Neural progenitor cell (in vitro differentiated cells): Measurements from ENCODE around the gene NAPG. TPM values are rescaled to one million over a fixed set of nuclear protein-coding genes. Genes with fewer than 3 reads are reported as not detected.
A peak's percentile ranks its signal among the peaks of the same experiment; 100 is the strongest.

Experiments used
- DNase-seq: peaks from one replicate; pipeline ENCODE4 v3.0.0-alpha.2; 2016; ENCODE audit warnings: low spot score
- H2AFZ ChIP-seq: fragments of 200-600 bp; sonication (generic); replicated peaks from 2 replicates; pipeline ENCODE4 v1.6.1; 2016; ENCODE audit warnings: antibody characterized with exemption
- H3F3A ChIP-seq: fragments of 200-600 bp; sonication (generic); 2 replicates; pipeline ENCODE4 v1.6.1; 2016; ENCODE audit warnings: antibody characterized with exemption, low read depth
- H3K27ac ChIP-seq: fragments of 200-600 bp; sonication (generic); 2 replicates; pipeline ENCODE4 v1.5.1; 2016; ENCODE audit warnings: mild to moderate bottlenecking
- H3K27me3 ChIP-seq: fragments of 200-600 bp; sonication (generic); 2 replicates; pipeline ENCODE4 v1.6.1; 2016; ENCODE audit warnings: mild to moderate bottlenecking, moderate library complexity
- H3K36me3 ChIP-seq: fragments of 200-600 bp; sonication (generic); 2 replicates; pipeline ENCODE4 v1.5.1; 2016
- H3K4me1 ChIP-seq: fragments of 200-600 bp; sonication (generic); 2 replicates; pipeline ENCODE4 v1.6.1; 2016; ENCODE audit warnings: mixed run types
- H3K4me2 ChIP-seq: fragments of 200-600 bp; sonication (generic); 2 replicates; pipeline ENCODE4 v1.6.1; 2016
- H3K4me3 ChIP-seq: fragments of 200-600 bp; sonication (generic); 2 replicates; pipeline ENCODE4 v1.5.1; 2016
- H3K79me2 ChIP-seq: fragments of 200-600 bp; sonication (generic); 2 replicates; pipeline ENCODE4 v1.6.1; 2016; ENCODE audit warnings: low read depth
- H3K9ac ChIP-seq: fragments of 200-600 bp; sonication (generic); 2 replicates; pipeline ENCODE4 v1.6.1; 2016
- H3K9me3 ChIP-seq: fragments of 200-600 bp; sonication (generic); 2 replicates; pipeline ENCODE4 v1.5.1; 2016; ENCODE audit warnings: low read depth
- H4K20me1 ChIP-seq: fragments of 200-600 bp; sonication (generic); 2 replicates; pipeline ENCODE4 v1.6.1; 2016; ENCODE audit warnings: low read depth
- H3K27ac Mint-ChIP-seq: 3 replicates; pipeline ENCODE4 v1.8.0; 2021; ENCODE audit warnings: mixed read lengths
- H3K27me3 Mint-ChIP-seq: 2 replicates; pipeline ENCODE4 v1.8.0; 2022; ENCODE audit warnings: low read depth, mild to moderate bottlenecking, inconsistent platforms, moderate library complexity, mixed read lengths; ENCODE audit not compliant: insufficient read depth
- H3K36me3 Mint-ChIP-seq: 3 replicates; pipeline ENCODE4 v1.8.0; 2021; ENCODE audit warnings: mixed read lengths
- H3K4me1 Mint-ChIP-seq: 3 replicates; pipeline ENCODE4 v1.8.0; 2021; ENCODE audit warnings: mixed read lengths
- H3K4me3 Mint-ChIP-seq: 3 replicates; pipeline ENCODE4 v1.8.0; 2021; ENCODE audit warnings: mild to moderate bottlenecking, moderate library complexity, mixed read lengths
- H3K9me3 Mint-ChIP-seq: 3 replicates; pipeline ENCODE4 v1.8.0; 2020; ENCODE audit warnings: mixed read lengths
- EZH2 ChIP-seq: fragments of 200-600 bp; sonication (generic); IDR thresholded peaks from 2 replicates; pipeline ENCODE4 v1.6.1; 2017; ENCODE audit warnings: antibody characterized with exemption, mild to moderate bottlenecking, moderate library complexity
- EZH2phosphoT487 ChIP-seq: fragments of 200-600 bp; sonication (generic); IDR thresholded peaks from 2 replicates; pipeline ENCODE4 v1.6.1; 2017; ENCODE audit warnings: antibody characterized with exemption
- total RNA-seq: library from RNA; depleted of rRNA; stranded (reverse); fragments of >200 nt; gene quantifications from 2 replicates; pipeline ENCODE4 v1.2.3, GENCODE V29; 2015; ENCODE audit warnings: low replicate concordance
- TF ChIP-seq, protein P1 (sequence below): fragments of 200-600 bp; sonication (generic); IDR thresholded peaks from 2 replicates; pipeline ENCODE4 v1.5.1; 2017; ENCODE audit warnings: antibody characterized with exemption, mild to moderate bottlenecking

NAPG gene
- 30.1 and 56.6 TPM in 2 replicates for total RNA-seq

DNA sequence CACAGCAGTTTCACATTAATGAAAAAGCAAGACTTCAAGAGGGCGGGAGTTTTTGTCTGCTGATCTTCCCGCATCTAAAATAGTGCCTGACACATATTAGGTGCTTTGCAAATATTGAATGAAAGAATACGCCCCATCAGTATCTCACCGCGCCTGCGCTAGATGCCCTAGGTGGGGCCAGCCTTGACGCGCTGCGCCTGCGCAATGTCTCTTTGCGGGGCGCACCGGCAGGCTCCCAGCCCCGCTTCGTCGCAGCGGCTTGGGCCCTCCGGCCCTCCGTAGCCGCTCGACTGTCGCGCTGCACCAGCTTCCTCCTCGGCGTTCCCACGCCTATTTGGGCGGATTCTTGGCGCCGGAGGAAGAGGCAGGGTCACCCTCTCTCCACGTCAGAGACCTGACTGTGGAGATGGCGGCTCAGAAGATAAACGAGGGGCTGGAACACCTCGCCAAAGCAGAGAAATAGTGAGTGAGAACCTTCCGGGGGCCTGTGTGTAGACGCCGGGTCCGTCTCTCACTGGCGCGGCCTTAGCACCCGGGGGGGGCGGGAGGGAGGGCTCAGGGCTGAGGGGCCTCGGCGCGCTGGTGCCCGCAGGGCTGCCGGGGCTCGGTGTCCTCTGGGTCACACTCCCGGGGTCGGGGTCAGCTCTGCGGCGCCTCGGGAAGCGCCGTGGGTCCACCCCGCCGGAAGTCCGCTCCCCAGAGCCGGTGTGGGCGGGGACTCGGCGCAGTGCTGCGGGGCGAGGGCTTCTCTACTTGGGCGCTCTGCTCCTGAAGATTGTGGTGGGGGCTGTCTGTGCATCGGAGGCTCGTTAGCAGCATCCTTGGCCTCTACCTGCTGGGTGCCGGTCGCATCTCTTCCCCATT lies at the start of gene NAPG:
Gene NAPG, plus strand, starts transcription at position 331 of the 864 bp plus-strand sequence. Its CDS starts 76 bp downstream, at position 407.
- H3K27ac ChIP-seq, result peak within 1 kb of the TSS; percentile 96

DNA sequence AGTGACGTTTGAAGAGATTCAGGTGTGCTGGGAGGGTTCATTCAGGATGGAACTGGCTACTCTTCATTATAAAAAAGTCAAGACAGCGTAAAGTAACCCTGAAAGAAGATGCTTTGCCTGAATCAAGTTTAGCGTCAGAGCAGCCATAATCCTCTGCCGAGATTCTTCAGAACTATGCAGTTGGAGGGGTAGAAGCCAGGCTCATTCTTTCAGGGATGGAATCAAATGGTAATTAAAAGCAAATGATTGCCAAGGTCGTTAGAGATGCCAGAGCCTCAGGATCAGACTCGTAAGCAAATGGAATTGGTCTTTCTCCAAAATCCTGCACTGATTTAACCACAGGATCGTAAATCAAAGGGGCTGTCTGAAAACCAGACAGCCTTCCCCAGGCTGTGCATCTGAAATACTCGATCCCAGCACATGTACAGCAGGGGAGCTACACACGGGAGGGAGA lies 49.5 kb upstream of the NAPG start:
- Histone ChIP-seq H3K36me3 (no peaks in the 10 kb centered on the region), H3K4me1 (no peaks in the 10 kb centered on the region), H2AFZ (no peak overlapping the region), H3K79me2 (no peaks in the 10 kb centered on the region), H3K9ac (no peak overlapping the region), H3K27ac (no peak overlapping the region), H3K27me3 (no peaks in the 10 kb centered on the region), H3K9me3 (no peaks in the 10 kb centered on the region), H3F3A (no peaks in the 10 kb centered on the region), H3K4me3 (no peak overlapping the region), H4K20me1 (no peaks in the 10 kb centered on the region), H3K4me2 (no peak overlapping the region)
- Mint-ChIP-seq H3K4me1 (peaks cover 8% of the 10 kb centered on the region), H3K27me3 (peaks cover 6% of the 10 kb centered on the region), H3K4me3 (no peak overlapping the region), H3K27ac (peak overlapping the region; percentile 29), H3K36me3 (peaks cover 78% of the 10 kb centered on the region), H3K9me3 (no peaks in the 10 kb centered on the region)
- no peak for DNase-seq
- TF ChIP-seq EZH2, result no peak
- TF ChIP-seq EZH2phosphoT487, result no peak
- TF ChIP-seq, protein P1, sequence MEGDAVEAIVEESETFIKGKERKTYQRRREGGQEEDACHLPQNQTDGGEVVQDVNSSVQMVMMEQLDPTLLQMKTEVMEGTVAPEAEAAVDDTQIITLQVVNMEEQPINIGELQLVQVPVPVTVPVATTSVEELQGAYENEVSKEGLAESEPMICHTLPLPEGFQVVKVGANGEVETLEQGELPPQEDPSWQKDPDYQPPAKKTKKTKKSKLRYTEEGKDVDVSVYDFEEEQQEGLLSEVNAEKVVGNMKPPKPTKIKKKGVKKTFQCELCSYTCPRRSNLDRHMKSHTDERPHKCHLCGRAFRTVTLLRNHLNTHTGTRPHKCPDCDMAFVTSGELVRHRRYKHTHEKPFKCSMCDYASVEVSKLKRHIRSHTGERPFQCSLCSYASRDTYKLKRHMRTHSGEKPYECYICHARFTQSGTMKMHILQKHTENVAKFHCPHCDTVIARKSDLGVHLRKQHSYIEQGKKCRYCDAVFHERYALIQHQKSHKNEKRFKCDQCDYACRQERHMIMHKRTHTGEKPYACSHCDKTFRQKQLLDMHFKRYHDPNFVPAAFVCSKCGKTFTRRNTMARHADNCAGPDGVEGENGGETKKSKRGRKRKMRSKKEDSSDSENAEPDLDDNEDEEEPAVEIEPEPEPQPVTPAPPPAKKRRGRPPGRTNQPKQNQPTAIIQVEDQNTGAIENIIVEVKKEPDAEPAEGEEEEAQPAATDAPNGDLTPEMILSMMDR, result no peak

More for the DNA sequence above, at the start of gene NAPG:
- Mint-ChIP-seq H3K27ac (peak within 1 kb of the TSS; percentile 90), H3K4me1 (peaks cover 36% of the 10 kb centered on the region), H3K9me3 (no peaks in the 10 kb centered on the region), H3K4me3 (peak within 1 kb of the TSS; percentile 97), H3K27me3 (peaks cover 3% of the 10 kb centered on the region), H3K36me3 (peaks cover 3% of the 10 kb centered on the region)
- no peaks in the 10 kb centered on the region for H3K9me3 ChIP-seq
- peak within 1 kb of the TSS; percentile 84 for H3K4me3 ChIP-seq
- H2AFZ ChIP-seq, result peak within 1 kb of the TSS; percentile 74
- TF ChIP-seq EZH2 (no peak), EZH2phosphoT487 (no peak)
- TF ChIP-seq, protein P1, result no peak
- H3F3A ChIP-seq, result peaks cover 9% of the 10 kb centered on the region
- peak within 1 kb of the TSS; percentile 86 for H3K4me2 ChIP-seq
- H3K27me3 ChIP-seq, result peaks cover 5% of the 10 kb centered on the region
- peaks cover 27% of the 10 kb centered on the region for H4K20me1 ChIP-seq
- no peaks in the 10 kb centered on the region for H3K36me3 ChIP-seq
- peaks cover 47% of the 10 kb centered on the region for H3K79me2 ChIP-seq
- peak; percentile 96 for DNase-seq
- H3K9ac ChIP-seq, result peak within 1 kb of the TSS; percentile 67
- peaks cover 5% of the 10 kb centered on the region for H3K4me1 ChIP-seq

DNA sequence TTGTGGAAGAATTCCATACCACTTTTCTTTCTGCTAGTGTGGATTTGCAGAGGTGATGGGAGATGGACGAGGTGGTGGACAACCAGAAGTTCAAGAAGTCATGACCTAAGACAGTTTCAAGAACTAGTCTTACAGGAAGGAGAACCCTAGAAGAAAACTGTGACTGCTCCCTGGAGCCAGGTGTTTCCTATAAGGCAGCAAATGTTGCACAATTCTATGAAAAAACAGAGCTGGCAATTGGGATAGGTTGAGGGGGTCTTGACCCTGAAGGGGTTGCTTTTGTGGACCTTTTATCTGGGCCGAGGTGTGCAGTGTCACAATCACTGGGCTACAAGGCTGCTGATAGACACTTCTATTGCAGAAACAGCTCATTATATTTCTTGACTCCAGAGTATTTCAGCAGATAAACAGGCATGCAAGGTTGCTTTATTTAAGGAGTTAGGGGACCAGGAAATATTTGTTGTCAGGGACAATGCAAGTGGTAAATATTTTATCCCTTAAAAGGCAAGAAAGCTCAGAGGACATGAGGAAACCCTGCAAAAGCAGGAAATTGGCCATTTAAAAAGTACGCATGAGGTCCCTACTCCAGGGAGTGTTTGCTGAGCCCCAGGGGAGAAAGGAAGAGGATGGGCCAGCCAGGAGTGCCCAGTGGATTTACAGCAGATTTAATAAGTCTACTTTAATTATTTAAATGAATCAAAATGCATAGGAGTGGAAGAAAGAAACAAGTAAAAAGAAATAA lies 48.5 kb upstream of the NAPG start:
- peaks cover 6% of the 10 kb centered on the region for H3K4me1 ChIP-seq
- no peak overlapping the region for H3K4me3 Mint-ChIP-seq

More for the DNA sequence above, 48.5 kb upstream of the NAPG start:
- Histone ChIP-seq H3K4me2 (no peak overlapping the region), H3K27me3 (no peaks in the 10 kb centered on the region), H4K20me1 (no peaks in the 10 kb centered on the region), H3K27ac (no peak overlapping the region), H3K9me3 (no peaks in the 10 kb centered on the region), H3K36me3 (no peaks in the 10 kb centered on the region), H3K9ac (no peak overlapping the region), H3K4me3 (no peak overlapping the region), H3K79me2 (no peaks in the 10 kb centered on the region), H3F3A (no peaks in the 10 kb centered on the region), H2AFZ (no peak overlapping the region)
- Mint-ChIP-seq H3K9me3 (no peaks in the 10 kb centered on the region), H3K27me3 (peaks cover 6% of the 10 kb centered on the region), H3K4me1 (peaks cover 15% of the 10 kb centered on the region), H3K36me3 (peaks cover 77% of the 10 kb centered on the region), H3K27ac (no peak overlapping the region)
- DNase-seq, result no peak
- no peak for TF ChIP-seq EZH2
- TF ChIP-seq, protein P1, result no peak
- no peak for TF ChIP-seq EZH2phosphoT487
